MM.1S (cell line): ENCODE data around the gene PLEKHJ1.

Experiments
- CTCF ChIP-seq: fragments of 300-600 bp; sonication (generic); IDR thresholded peaks from 2 replicates; pipeline ENCODE4 v1.5.1; 2016; ENCODE audit warnings: antibody characterized with exemption, low read length, mixed read lengths
- EZH2 ChIP-seq: fragments of 300-600 bp; sonication (generic); optimal IDR thresholded peaks from 2 replicates; pipeline ENCODE3; 2017; ENCODE audit warnings: low read depth, mild to moderate bottlenecking, antibody characterized with exemption, low read length, mixed read lengths

DNA sequence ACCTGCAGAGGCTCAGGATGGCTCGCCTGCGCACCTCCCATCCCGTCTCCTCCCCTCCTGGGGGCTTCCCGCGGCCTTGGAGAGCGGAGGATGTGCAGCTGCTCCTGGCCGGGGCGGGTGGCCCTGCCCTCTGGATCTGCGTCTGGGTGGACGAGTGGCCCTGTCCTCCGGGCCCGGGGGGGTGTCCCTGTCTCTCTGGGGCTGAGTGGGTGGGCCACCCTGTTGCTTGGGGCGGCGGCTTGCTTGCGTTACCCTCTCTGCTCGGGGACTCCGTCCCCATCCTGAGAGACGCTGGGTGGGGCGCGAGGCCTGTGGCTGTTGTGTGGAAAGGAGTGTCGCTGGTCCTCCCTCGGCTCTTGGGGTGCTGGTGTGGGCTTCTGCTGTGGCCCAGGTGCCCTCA lies 37.8 kb downstream of the PLEKHJ1 start:
- TF ChIP-seq EZH2 (no peak), CTCF (no peak)
